Tibial nerve (tissue), 3 donors: Measurements from ENCODE around the gene RCL1.

Experiments used
- CTCF ChIP-seq, 5 experiments: fragments of 200-600 bp in 3 of 5; fragments of 450-650 bp in 2 of 5; sonication (generic) in 3 of 5; IDR thresholded peaks; one replicate each; pipeline ENCODE4 v1.5.1; 2016 to 2019; ENCODE audit warnings: antibody characterized with exemption in 5 of 5, mild to moderate bottlenecking in 3 of 5, moderate library complexity in 2 of 5
- POLR2A ChIP-seq, 2 donors: fragments of 450-650 bp; IDR thresholded peaks; one replicate each; pipeline ENCODE4 v1.6.1; 2017; ENCODE audit warnings: antibody characterized with exemption in 2 of 2, mild to moderate bottlenecking in 2 of 2, moderate library complexity in 2 of 2

DNA sequence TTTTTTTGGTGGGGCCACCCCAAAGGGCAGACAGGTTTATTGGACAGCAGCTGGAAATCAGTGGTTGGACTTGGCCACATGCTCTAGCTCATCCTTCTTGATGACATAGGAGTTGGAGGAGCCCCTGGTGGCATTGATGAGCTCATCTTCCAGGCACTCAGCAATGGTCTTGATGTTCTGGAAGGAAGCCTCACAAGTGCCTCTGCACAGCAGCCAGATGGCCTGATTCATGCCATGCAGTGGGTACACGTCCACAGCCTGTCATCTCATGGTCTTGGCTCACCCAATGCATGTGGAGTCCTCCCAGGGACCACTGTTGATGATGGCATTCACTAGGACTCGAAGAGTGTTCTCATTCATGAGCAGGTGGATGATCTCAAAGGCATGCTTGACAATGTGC lies 11.3 kb upstream of the RCL1 start:
- no peak for TF ChIP-seq CTCF (IDR thresholded peaks at IDR 0.05)
- no peak for TF ChIP-seq POLR2A (IDR thresholded peaks at IDR 0.05)
